NCI-H226 (cell line): ENCODE results near the gene AIF1.

ENCODE experiments used
- DNase-seq: peaks from one replicate; pipeline ENCODE4 v3.0.0-alpha.2; 2015

Gene AIF1

DNA sequence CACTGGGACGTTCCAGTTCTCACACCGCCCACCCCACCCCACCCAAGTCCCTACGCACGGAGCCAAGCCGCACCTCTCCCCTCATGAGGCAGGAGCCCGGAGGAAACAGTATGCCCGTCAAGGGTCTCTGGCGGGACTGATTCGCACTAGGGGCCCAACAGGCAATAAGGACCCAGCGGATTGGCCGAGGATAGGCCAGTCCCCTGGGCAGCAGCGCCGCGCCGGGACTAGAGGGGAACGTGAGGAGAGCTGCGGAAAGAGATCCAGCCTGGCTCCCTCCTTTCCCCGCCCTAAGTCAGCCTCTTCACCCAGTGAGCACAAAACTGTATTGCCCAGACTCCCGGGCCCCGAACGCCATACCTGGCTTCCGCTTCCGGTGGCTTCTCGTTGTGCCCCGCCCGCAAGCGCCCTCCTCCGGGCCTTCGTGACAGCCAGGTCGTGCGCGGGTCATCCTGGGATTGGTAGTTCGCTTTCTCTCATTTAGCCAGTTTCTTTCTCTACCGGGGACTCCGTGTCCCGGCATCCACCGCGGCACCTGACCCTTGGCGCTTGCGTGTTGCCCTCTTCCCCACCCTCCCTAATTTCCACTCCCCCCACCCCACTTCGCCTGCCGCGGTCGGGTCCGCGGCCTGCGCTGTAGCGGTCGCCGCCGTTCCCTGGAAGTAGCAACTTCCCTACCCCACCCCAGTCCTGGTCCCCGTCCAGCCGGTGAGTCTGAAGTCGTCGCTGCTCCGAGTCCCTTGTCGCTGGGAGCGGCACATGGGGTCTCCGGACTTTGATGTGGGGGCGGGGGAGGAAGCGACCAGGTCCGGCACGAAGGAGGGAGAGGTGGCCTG lies 50.7 kb downstream of the AIF1 start, which contains the start of gene CSNK2B:
Gene CSNK2B, plus strand, starts transcription at position 580 of the 836 bp plus-strand sequence. CDS start 752 bp downstream, outside the sequence.
- peak; percentile 98 for DNase-seq

DNA sequence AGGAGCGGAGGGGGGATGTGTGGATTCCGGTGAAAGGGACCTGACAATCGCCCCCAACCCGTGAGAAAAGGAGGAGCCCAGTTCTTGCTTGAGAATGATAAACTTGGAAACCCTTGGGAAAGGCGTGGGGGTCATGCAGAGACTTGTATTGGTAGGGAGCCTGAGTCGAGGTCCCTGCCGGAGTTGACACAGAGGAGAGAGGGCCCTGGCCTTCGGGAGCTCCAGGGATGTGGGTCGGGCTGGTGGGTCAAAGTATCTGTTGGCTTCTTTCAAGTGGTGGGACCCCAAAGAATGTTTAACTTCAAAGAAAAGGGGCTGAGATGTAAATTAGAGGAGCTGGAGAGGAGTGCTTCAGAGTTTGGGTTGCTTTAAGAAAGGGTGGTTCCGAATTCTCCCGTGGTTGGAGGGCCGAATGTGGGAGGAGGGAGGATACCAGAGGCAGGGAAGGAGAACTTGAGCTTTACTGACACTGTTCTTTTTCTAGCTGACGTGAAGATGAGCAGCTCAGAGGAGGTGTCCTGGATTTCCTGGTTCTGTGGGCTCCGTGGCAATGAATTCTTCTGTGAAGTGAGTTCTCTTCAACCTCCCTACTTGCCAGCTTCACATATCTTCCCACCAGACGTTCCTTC lies 51.4 kb downstream of the AIF1 start:
- DNase-seq = peak; percentile 2
